Measurements from ENCODE around the gene SLC46A3. TPM values are rescaled to one million over a fixed set of nuclear protein-coding genes. Genes with fewer than 3 reads are reported as not detected.

SLC46A3 gene
- total RNA-seq, 2 donors from 2014 or later, result 6.6 to 11.7 TPM

- 56 to 76% methylated on average over 3 of the region's 3 CpGs for WGBS, 2 donors
- TF ChIP-seq CTCF (IDR thresholded peaks at IDR 0.05), result no peak
- intact Hi-C loops (cut with DNase I), result no loop called here
- no peaks in the 10 kb centered on the region for H3K27me3 ChIP-seq
- H3K4me3 ChIP-seq, result no peak overlapping the region
- no peaks in the 10 kb centered on the region for H3K9me3 ChIP-seq
- H3K4me1 ChIP-seq, result peaks cover 18% of the 10 kb centered on the region
- DNase-seq (no peak), ATAC-seq (no peak)
- H3K36me3 ChIP-seq (replicated peaks in 1 of 2; ENCODE audit: insufficient read depth in 1 of 2, low read depth in 2 of 2), result no peaks in the 10 kb centered on the region
- H3K27ac ChIP-seq, result peak overlapping the region in 3 of 4 donors; percentile 24 to 61 (median 46)
Measured at GRCh38 chr13:28717170-28717569, 1.6 kb downstream of the SLC46A3 start.

GRCh38 chr13:28716511-28716910 is 2.3 kb downstream of the SLC46A3 start:
- 8 to 16% methylated on average over 8 of the region's 8 CpGs for WGBS, 2 donors
- intact Hi-C loops (cut with DNase I), result no loop called here
- TF ChIP-seq POLR2A (IDR thresholded peaks at IDR 0.05), result peak in 1 of 3 donors; percentile 16
- TF ChIP-seq CTCF (IDR thresholded peaks at IDR 0.05), result no peak
- Histone ChIP-seq H3K36me3 (replicated peaks in 1 of 2; ENCODE audit: insufficient read depth in 1 of 2, low read depth in 2 of 2) (no peaks in the 10 kb centered on the region), H3K9me3 (no peaks in the 10 kb centered on the region), H3K4me1 (peaks cover 18% of the 10 kb centered on the region), H3K27ac (peak overlapping the region in 3 of 4 donors; percentile 24 to 61 (median 46)), H3K27me3 (no peaks in the 10 kb centered on the region), H3K4me3 (no peak overlapping the region)
- DNase-seq, result peak; percentile 54 to 66 (median 58)
- ATAC-seq, result peak; percentile 12

- ATAC-seq, result no peak
Measured at GRCh38 chr13:28714651-28715050, 4.1 kb downstream of the SLC46A3 start.

GRCh38 chr13:28710161-28710560 is 8.6 kb downstream of the SLC46A3 start:
- no peaks in the 10 kb centered on the region for H3K4me1 ChIP-seq
- 81 to 87% methylated on average over 4 of the region's 4 CpGs for WGBS, 2 donors
- DNase-seq, result no peak
- no peak for ATAC-seq
- H3K36me3 ChIP-seq (replicated peaks in 1 of 2; ENCODE audit: insufficient read depth in 1 of 2, low read depth in 2 of 2), result no peaks in the 10 kb centered on the region
- H3K27ac ChIP-seq, result no peak overlapping the region
- no peaks in the 10 kb centered on the region for H3K27me3 ChIP-seq
- no peaks in the 10 kb centered on the region for H3K9me3 ChIP-seq
- TF ChIP-seq CTCF (IDR thresholded peaks at IDR 0.05), result no peak
- no peak for TF ChIP-seq POLR2A (IDR thresholded peaks at IDR 0.05)
- no peak overlapping the region for H3K4me3 ChIP-seq
- intact Hi-C loops (cut with DNase I), result no loop called here

More at GRCh38 chr13:28714651-28715050, 4.1 kb downstream of the SLC46A3 start:
- Histone ChIP-seq H3K4me3 (no peak overlapping the region), H3K9me3 (no peaks in the 10 kb centered on the region), H3K36me3 (replicated peaks in 1 of 2; ENCODE audit: insufficient read depth in 1 of 2, low read depth in 2 of 2) (no peaks in the 10 kb centered on the region), H3K4me1 (peaks cover 18% of the 10 kb centered on the region), H3K27me3 (no peaks in the 10 kb centered on the region), H3K27ac (no peak overlapping the region)
- intact Hi-C loops (cut with DNase I), result no loop called here
- 81 to 90% methylated on average over 1 of the region's 1 CpG for WGBS, 2 donors
- TF ChIP-seq CTCF (IDR thresholded peaks at IDR 0.05) (no peak), POLR2A (IDR thresholded peaks at IDR 0.05) (no peak)
- DNase-seq, result no peak

GRCh38 chr13:28707629-28708427 is 10.9 kb downstream of the SLC46A3 start:
- DNase-seq (peak in 3 of 4 donors; percentile 41 to 52 (median 49)), ATAC-seq (peak; percentile 68)
- TF ChIP-seq CTCF (IDR thresholded peaks at IDR 0.05), result no peak
- no peak for TF ChIP-seq POLR2A (IDR thresholded peaks at IDR 0.05)
- intact Hi-C loops (cut with DNase I), result no loop called here
- no peak overlapping the region for H3K27ac ChIP-seq
- H3K4me3 ChIP-seq, result no peak overlapping the region
- no peaks in the 10 kb centered on the region for H3K9me3 ChIP-seq
- WGBS, 2 donors, result 77 to 82% methylated on average over 5 of the region's 5 CpGs
- no peaks in the 10 kb centered on the region for H3K4me1 ChIP-seq
- H3K27me3 ChIP-seq, result no peaks in the 10 kb centered on the region
- H3K36me3 ChIP-seq (replicated peaks in 1 of 2; ENCODE audit: insufficient read depth in 1 of 2, low read depth in 2 of 2), result no peaks in the 10 kb centered on the region

Data from body of pancreas (tissue), 4 donors.